ENCODE measurements around the gene TRIO. TPM values are rescaled to one million over a fixed set of nuclear protein-coding genes. Genes with fewer than 3 reads are reported as not detected.

TRIO gene
- total and polyA plus RNA-seq, 2 experiments from 2014 or later: 18.5 to 78.2 TPM

DNA sequence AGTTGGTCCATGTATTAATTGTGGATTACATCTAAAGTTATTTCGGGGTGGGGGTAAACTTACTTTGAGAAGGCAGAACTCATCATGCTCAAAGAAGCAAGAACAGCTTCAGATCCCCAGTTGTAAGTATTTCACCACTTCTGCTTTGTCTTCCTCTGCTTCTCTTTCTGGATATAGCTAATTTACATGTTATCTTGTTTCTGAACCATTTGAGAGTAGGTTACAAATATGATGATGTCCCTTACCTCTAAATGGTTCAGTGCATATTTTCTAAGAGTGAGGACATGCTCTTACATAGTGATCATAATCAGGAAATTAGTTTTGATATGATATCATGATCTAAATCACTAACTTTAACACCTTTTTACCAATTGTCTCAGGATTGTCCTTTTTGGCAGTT is 11.9 kb downstream of the TRIO start:
- TF ChIP-seq, protein P1, sequence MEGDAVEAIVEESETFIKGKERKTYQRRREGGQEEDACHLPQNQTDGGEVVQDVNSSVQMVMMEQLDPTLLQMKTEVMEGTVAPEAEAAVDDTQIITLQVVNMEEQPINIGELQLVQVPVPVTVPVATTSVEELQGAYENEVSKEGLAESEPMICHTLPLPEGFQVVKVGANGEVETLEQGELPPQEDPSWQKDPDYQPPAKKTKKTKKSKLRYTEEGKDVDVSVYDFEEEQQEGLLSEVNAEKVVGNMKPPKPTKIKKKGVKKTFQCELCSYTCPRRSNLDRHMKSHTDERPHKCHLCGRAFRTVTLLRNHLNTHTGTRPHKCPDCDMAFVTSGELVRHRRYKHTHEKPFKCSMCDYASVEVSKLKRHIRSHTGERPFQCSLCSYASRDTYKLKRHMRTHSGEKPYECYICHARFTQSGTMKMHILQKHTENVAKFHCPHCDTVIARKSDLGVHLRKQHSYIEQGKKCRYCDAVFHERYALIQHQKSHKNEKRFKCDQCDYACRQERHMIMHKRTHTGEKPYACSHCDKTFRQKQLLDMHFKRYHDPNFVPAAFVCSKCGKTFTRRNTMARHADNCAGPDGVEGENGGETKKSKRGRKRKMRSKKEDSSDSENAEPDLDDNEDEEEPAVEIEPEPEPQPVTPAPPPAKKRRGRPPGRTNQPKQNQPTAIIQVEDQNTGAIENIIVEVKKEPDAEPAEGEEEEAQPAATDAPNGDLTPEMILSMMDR (IDR thresholded peaks at IDR 0.05; ENCODE audit: poor library complexity): no peak
- TF ChIP-seq EZH2 (IDR thresholded peaks at IDR 0.05; ENCODE audit: borderline replicate concordance) (no peak), EZH2phosphoT487 (IDR thresholded peaks at IDR 0.05; ENCODE audit: low read depth, severe bottlenecking, unreplicated experiment) (no peak)
- 91% methylated on average over 1 of the region's 1 CpG for WGBS (ENCODE audit: low lambda C conversion rate, missing lambda C conversion rate)
- no peaks in the 10 kb centered on the region for H3K9me3 ChIP-seq (ENCODE audit: low read depth)
- no peak overlapping the region for H3K27ac ChIP-seq
- H3K4me2 ChIP-seq: no peak overlapping the region
- H3K4me3 ChIP-seq: no peak overlapping the region
- H3K79me2 ChIP-seq: peaks cover 90% of the 10 kb centered on the region
- no peaks in the 10 kb centered on the region for H3K9me2 ChIP-seq (replicated peaks; ENCODE audit: insufficient read depth)
- H2AFZ ChIP-seq: no peak overlapping the region
- H3K4me1 ChIP-seq (ENCODE audit: insufficient read depth): peaks cover 38% of the 10 kb centered on the region
- DNase-seq (ENCODE audit: low spot score): no peak
- H3K27me3 ChIP-seq: no peaks in the 10 kb centered on the region
- H3K36me3 ChIP-seq (replicated peaks; ENCODE audit: insufficient read depth, low read depth): no peaks in the 10 kb centered on the region
- H4K20me1 ChIP-seq (ENCODE audit: insufficient read depth, poor library complexity, severe bottlenecking): peaks cover 86% of the 10 kb centered on the region

GRCh38 chr5:14155739-14156138 is 12.6 kb downstream of the TRIO start:
- H3K36me3 ChIP-seq (replicated peaks; ENCODE audit: insufficient read depth, low read depth): no peaks in the 10 kb centered on the region
- no peak overlapping the region for H3K27ac ChIP-seq
- H3K4me2 ChIP-seq: no peak overlapping the region
- peaks cover 36% of the 10 kb centered on the region for H3K4me1 ChIP-seq (ENCODE audit: insufficient read depth)
- H3K9me3 ChIP-seq (ENCODE audit: low read depth): no peaks in the 10 kb centered on the region
- no peak overlapping the region for H2AFZ ChIP-seq
- DNase-seq (ENCODE audit: low spot score): no peak
- 100% methylated on average over 1 of the region's 1 CpG for WGBS (ENCODE audit: low lambda C conversion rate, missing lambda C conversion rate)
- TF ChIP-seq EZH2phosphoT487 (IDR thresholded peaks at IDR 0.05; ENCODE audit: low read depth, severe bottlenecking, unreplicated experiment) (no peak), EZH2 (IDR thresholded peaks at IDR 0.05; ENCODE audit: borderline replicate concordance) (no peak)
- TF ChIP-seq, protein P1 (IDR thresholded peaks at IDR 0.05; ENCODE audit: poor library complexity): no peak
- no peaks in the 10 kb centered on the region for H3K27me3 ChIP-seq
- peaks cover 90% of the 10 kb centered on the region for H3K79me2 ChIP-seq
- no peak overlapping the region for H3K4me3 ChIP-seq
- H4K20me1 ChIP-seq (ENCODE audit: insufficient read depth, poor library complexity, severe bottlenecking): peaks cover 81% of the 10 kb centered on the region
- H3K9me2 ChIP-seq (replicated peaks; ENCODE audit: insufficient read depth): no peaks in the 10 kb centered on the region

DNA sequence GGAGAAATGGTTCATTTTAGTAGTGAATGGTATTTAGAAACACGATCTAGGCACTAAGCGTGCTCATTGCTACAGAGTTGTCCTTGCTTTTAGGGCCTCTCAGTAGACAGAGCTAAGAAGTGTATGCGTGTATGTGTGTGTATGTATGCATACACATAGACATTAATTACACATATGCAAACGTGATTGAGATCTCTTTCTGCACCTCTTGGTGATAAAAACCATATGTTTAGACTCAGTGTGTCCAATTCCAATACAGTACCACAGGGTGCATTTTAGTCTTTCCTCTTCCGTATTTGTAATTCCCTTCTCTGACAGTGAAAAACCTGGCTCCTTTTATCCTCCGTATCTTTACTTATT is 13.1 kb downstream of the TRIO start:
- Histone ChIP-seq H4K20me1 (ENCODE audit: insufficient read depth, poor library complexity, severe bottlenecking) (peaks cover 81% of the 10 kb centered on the region), H3K27me3 (no peaks in the 10 kb centered on the region), H3K4me2 (peak overlapping the region; percentile 60), H2AFZ (no peak overlapping the region), H3K27ac (peak overlapping the region; percentile 77), H3K9me3 (ENCODE audit: low read depth) (no peaks in the 10 kb centered on the region), H3K36me3 (replicated peaks; ENCODE audit: insufficient read depth, low read depth) (no peaks in the 10 kb centered on the region), H3K9me2 (replicated peaks; ENCODE audit: insufficient read depth) (no peaks in the 10 kb centered on the region), H3K4me1 (ENCODE audit: insufficient read depth) (peaks cover 36% of the 10 kb centered on the region), H3K79me2 (peaks cover 90% of the 10 kb centered on the region), H3K4me3 (no peak overlapping the region)
- DNase-seq (ENCODE audit: low spot score): no peak
- 50% methylated on average over 6 of the region's 6 CpGs for WGBS (ENCODE audit: low lambda C conversion rate, missing lambda C conversion rate)
- TF ChIP-seq EZH2 (IDR thresholded peaks at IDR 0.05; ENCODE audit: borderline replicate concordance) (no peak), EZH2phosphoT487 (IDR thresholded peaks at IDR 0.05; ENCODE audit: low read depth, severe bottlenecking, unreplicated experiment) (no peak)
- TF ChIP-seq, protein P1 (IDR thresholded peaks at IDR 0.05; ENCODE audit: poor library complexity): no peak
